ENCODE data around the gene NUCB1. TPM values are rescaled to one million over a fixed set of nuclear protein-coding genes. Genes with fewer than 3 reads are reported as not detected.
"Not testable (repeated sequence)": the region's sequence is repeated elsewhere in the genome, so short reads cannot be mapped to it uniquely, and the experiment has no call there.

NUCB1 gene
- total RNA-seq, 1 donor from 2014 or later, result 159 TPM

DNA sequence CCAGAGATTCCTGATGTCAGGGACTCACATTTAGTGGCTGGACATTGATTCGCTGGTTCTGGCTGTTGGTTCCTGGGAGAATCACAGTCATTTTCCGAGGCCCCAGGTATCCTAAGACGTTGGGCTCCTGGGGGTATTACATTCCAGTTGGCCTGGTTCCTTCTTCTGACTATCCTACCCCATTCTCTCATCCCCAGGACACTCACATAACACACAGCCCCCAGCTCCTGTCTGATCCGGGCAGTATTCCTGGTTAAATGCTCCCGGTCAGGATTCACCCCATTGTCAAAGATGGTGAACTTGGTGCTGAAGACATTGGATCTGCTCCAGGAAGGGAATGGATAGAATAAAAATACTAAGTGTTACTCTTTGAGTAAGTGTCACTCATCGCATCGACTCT is 16.4 kb upstream of the NUCB1 start:
- H3K4me1 Mint-ChIP-seq, result no peaks in the 10 kb centered on the region
- H3K4me3 Mint-ChIP-seq, result no peak overlapping the region
- DNase-seq (ENCODE audit: low spot score in 2 of 2, unreplicated experiment in 2 of 2), result no peak
- H3K36me3 Mint-ChIP-seq, result peaks cover under 1% of the 10 kb centered on the region
- TF ChIP-seq CTCF (IDR thresholded peaks at IDR 0.05; ENCODE audit: unreplicated experiment), result no peak
- no peak overlapping the region for H3K27ac Mint-ChIP-seq
- no peaks in the 10 kb centered on the region for H3K27me3 Mint-ChIP-seq (ENCODE audit: low read depth)
- H3K9me3 Mint-ChIP-seq, result peaks cover 17% of the 10 kb centered on the region

- Mint-ChIP-seq H3K9me3 (peaks cover 9% of the 10 kb centered on the region), H3K4me3 (no peak overlapping the region), H3K27me3 (ENCODE audit: low read depth) (no peaks in the 10 kb centered on the region), H3K36me3 (no peaks in the 10 kb centered on the region), H3K4me1 (peaks cover 9% of the 10 kb centered on the region), H3K27ac (no peak overlapping the region)
- TF ChIP-seq CTCF (IDR thresholded peaks at IDR 0.05; ENCODE audit: unreplicated experiment), result no peak
- DNase-seq (ENCODE audit: low spot score in 2 of 2, unreplicated experiment in 2 of 2), result no peak
Observed at GRCh38 chr19:48887861-48888612, 12.1 kb upstream of the NUCB1 start.

DNA sequence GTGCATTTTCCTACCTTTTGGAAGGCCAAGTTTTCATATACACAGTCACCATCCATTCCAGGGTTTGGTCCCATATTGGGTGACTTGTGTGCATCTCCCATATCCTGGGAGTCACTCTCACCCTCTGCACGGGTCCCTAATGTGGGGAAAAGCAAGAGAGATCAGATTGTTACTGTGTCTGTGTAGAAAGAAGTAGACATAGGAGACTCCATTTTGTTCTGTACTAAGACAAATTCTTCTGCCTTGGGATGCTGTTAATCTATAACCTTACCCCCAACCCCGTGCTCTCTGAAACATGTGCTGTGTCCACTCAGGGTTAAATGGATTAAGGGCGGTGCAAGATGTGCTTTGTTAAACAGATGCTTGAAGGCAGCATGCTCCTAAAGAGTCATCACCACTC is 10.6 kb upstream of the NUCB1 start:
- H3K4me1 Mint-ChIP-seq; DNase-seq (ENCODE audit: low spot score in 2 of 2, unreplicated experiment in 2 of 2); H3K27me3 Mint-ChIP-seq (ENCODE audit: low read depth); H3K36me3 Mint-ChIP-seq; H3K9me3 Mint-ChIP-seq; H3K27ac Mint-ChIP-seq; H3K4me3 Mint-ChIP-seq: not testable (repeated sequence)

DNA sequence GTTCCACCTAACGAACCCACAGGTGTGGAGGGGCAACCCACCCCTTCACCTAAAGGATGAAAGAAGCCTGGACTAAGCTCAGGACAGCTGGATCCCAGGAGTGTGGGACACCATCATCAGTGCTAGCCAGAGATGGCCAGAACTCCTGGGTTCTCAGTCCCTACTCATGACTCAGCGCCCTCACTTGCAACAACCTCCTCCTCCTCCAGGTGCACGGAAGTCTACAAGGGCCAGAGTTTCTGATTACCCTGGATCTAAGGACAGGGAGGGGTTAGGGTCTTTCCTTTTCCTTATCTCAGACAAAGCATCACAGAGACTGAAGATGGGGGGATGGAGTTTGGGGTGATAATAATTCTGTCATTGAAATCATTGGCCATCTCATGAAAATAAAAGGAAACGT is 9.6 kb upstream of the NUCB1 start:
- peaks cover 9% of the 10 kb centered on the region for H3K4me1 Mint-ChIP-seq

GRCh38 chr19:48895226-48895625 is 4.9 kb upstream of the NUCB1 start:
- Mint-ChIP-seq H3K4me1 (peaks cover 21% of the 10 kb centered on the region), H3K36me3 (no peaks in the 10 kb centered on the region), H3K4me3 (no peak overlapping the region), H3K27ac (no peak overlapping the region), H3K9me3 (no peaks in the 10 kb centered on the region), H3K27me3 (ENCODE audit: low read depth) (no peaks in the 10 kb centered on the region)
- no peak for DNase-seq (ENCODE audit: low spot score in 2 of 2, unreplicated experiment in 2 of 2)
- no peak for TF ChIP-seq CTCF (IDR thresholded peaks at IDR 0.05; ENCODE audit: unreplicated experiment)

More for the DNA sequence above, 9.6 kb upstream of the NUCB1 start:
- Mint-ChIP-seq H3K9me3 (no peaks in the 10 kb centered on the region), H3K36me3 (no peaks in the 10 kb centered on the region), H3K27me3 (ENCODE audit: low read depth) (no peaks in the 10 kb centered on the region), H3K27ac (no peak overlapping the region), H3K4me3 (no peak overlapping the region)
- no peak for DNase-seq (ENCODE audit: low spot score in 2 of 2, unreplicated experiment in 2 of 2)
- no peak for TF ChIP-seq CTCF (IDR thresholded peaks at IDR 0.05; ENCODE audit: unreplicated experiment)

DNA sequence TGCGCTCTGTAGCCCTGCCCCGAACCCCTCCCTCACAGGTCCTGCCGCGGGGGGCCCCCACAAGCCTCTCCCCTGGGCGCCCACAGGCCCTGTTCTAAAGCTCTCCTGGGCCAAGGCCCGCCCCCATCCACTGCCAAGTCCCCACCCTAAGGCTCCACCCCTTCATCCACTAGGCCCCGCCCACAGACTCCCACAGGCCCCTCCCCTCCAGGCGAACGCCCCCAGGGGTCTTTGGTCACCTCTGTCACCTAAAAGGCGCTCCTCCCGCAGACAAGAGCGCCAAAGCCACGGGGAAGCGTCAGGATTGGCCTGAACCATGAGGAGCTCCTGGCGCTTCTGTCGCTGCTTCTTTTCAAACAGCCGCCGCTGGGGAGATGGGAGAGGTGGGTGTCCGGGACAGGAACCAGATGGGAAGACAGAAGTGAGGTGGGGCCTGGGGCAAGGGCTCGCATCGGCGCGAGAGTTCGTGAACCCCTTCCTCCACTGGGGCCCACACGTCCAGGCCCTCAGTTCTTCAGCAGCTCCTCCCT is 3.9 kb upstream of the NUCB1 start:
- TF ChIP-seq CTCF (IDR thresholded peaks at IDR 0.05; ENCODE audit: unreplicated experiment), result no peak
- Mint-ChIP-seq H3K4me1 (peaks cover 29% of the 10 kb centered on the region), H3K36me3 (no peaks in the 10 kb centered on the region), H3K27ac (peak overlapping the region; percentile 67), H3K9me3 (no peaks in the 10 kb centered on the region), H3K27me3 (ENCODE audit: low read depth) (no peaks in the 10 kb centered on the region), H3K4me3 (peak overlapping the region; percentile 56)
- peak in 1 of 2 experiments; percentile 66 for DNase-seq (ENCODE audit: low spot score in 2 of 2, unreplicated experiment in 2 of 2)

Measured in mesothelial cell of epicardium (in vitro differentiated cells).